ENCODE data around the gene PRKAR1B. TPM values are rescaled to one million over a fixed set of nuclear protein-coding genes. Genes with fewer than 3 reads are reported as not detected.

The PRKAR1B gene
- total RNA-seq, 2 experiments from 2014 or later, result 28.0 to 28.2 TPM

GRCh38 chr7:711922-712380 is 15.1 kb downstream of the PRKAR1B start:
- no peaks in the 10 kb centered on the region for H3K9me3 Mint-ChIP-seq
- H3K27me3 Mint-ChIP-seq, result peaks cover 1% of the 10 kb centered on the region
- no peak for DNase-seq
- no peak overlapping the region for H3K4me3 Mint-ChIP-seq
- H3K4me1 Mint-ChIP-seq (ENCODE audit: low read depth), result peaks cover 5% of the 10 kb centered on the region
- CTCF ChIA-PET, result no interaction called here
- intact Hi-C loops (cut with micrococcal nuclease), result no loop called here
- POLR2A ChIA-PET, result no interaction called here
- H3K27ac Mint-ChIP-seq, result no peak overlapping the region
- peaks cover 6% of the 10 kb centered on the region for H3K36me3 Mint-ChIP-seq

- Mint-ChIP-seq H3K27ac (no peak overlapping the region), H3K36me3 (peaks cover 6% of the 10 kb centered on the region), H3K9me3 (no peaks in the 10 kb centered on the region), H3K27me3 (peaks cover 1% of the 10 kb centered on the region), H3K4me1 (ENCODE audit: low read depth) (peaks cover 5% of the 10 kb centered on the region), H3K4me3 (peak overlapping the region; percentile 31)
- intact Hi-C loops (cut with micrococcal nuclease), result no loop called here
- ChIA-PET CTCF (no interaction called here), POLR2A (no interaction called here)
- DNase-seq, result no peak
Observed at GRCh38 chr7:711093-711921, 15.8 kb downstream of the PRKAR1B start.

- intact Hi-C loops (cut with micrococcal nuclease), result no loop called here
- DNase-seq, result no peak
- H3K36me3 Mint-ChIP-seq, result peaks cover 6% of the 10 kb centered on the region
- ChIA-PET POLR2A (no interaction called here), CTCF (no interaction called here)
- peaks cover 5% of the 10 kb centered on the region for H3K4me1 Mint-ChIP-seq (ENCODE audit: low read depth)
- no peaks in the 10 kb centered on the region for H3K9me3 Mint-ChIP-seq
- peaks cover 1% of the 10 kb centered on the region for H3K27me3 Mint-ChIP-seq
- H3K27ac Mint-ChIP-seq, result no peak overlapping the region
- no peak overlapping the region for H3K4me3 Mint-ChIP-seq
Observed at GRCh38 chr7:710161-710560, 16.9 kb downstream of the PRKAR1B start.

GRCh38 chr7:707296-708000 is 19.6 kb downstream of the PRKAR1B start:
- peaks cover 15% of the 10 kb centered on the region for H3K36me3 Mint-ChIP-seq
- POLR2A ChIA-PET, result no interaction called here

GRCh38 chr7:706721-707120 is 20.4 kb downstream of the PRKAR1B start:
- ChIA-PET POLR2A (no interaction called here), CTCF (no interaction called here)
- intact Hi-C loops (cut with micrococcal nuclease), result no loop called here

More at GRCh38 chr7:707296-708000, 19.6 kb downstream of the PRKAR1B start:
- Mint-ChIP-seq H3K9me3 (peaks cover 8% of the 10 kb centered on the region), H3K4me1 (ENCODE audit: low read depth) (no peaks in the 10 kb centered on the region), H3K27me3 (peaks cover 1% of the 10 kb centered on the region), H3K27ac (no peak overlapping the region), H3K4me3 (no peak overlapping the region)
- intact Hi-C loops (cut with micrococcal nuclease), result no loop called here
- CTCF ChIA-PET, result no interaction called here
- DNase-seq, result no peak

GRCh38 chr7:703049-703448 is 24.0 kb downstream of the PRKAR1B start:
- ChIA-PET POLR2A (no interaction called here), CTCF (no interaction called here)
- H3K4me1 Mint-ChIP-seq (ENCODE audit: low read depth), result no peaks in the 10 kb centered on the region
- H3K36me3 Mint-ChIP-seq, result peaks cover 9% of the 10 kb centered on the region
- DNase-seq, result no peak
- H3K4me3 Mint-ChIP-seq, result no peak overlapping the region
- H3K27me3 Mint-ChIP-seq, result no peaks in the 10 kb centered on the region
- peaks cover 8% of the 10 kb centered on the region for H3K9me3 Mint-ChIP-seq
- intact Hi-C loops (cut with micrococcal nuclease), result no loop called here
- no peak overlapping the region for H3K27ac Mint-ChIP-seq

More at GRCh38 chr7:706721-707120, 20.4 kb downstream of the PRKAR1B start:
- DNase-seq, result no peak
- Mint-ChIP-seq H3K4me3 (no peak overlapping the region), H3K27me3 (peaks cover 1% of the 10 kb centered on the region), H3K27ac (no peak overlapping the region), H3K9me3 (peaks cover 8% of the 10 kb centered on the region), H3K36me3 (peaks cover 15% of the 10 kb centered on the region), H3K4me1 (ENCODE audit: low read depth) (no peaks in the 10 kb centered on the region)

GRCh38 chr7:701086-701671 is 25.9 kb downstream of the PRKAR1B start:
- POLR2A ChIA-PET, result no interaction called here
- intact Hi-C loops (cut with micrococcal nuclease), result no loop called here
- CTCF ChIA-PET, result no interaction called here
- no peak overlapping the region for H3K27ac Mint-ChIP-seq
- no peak for DNase-seq
- H3K27me3 Mint-ChIP-seq, result no peaks in the 10 kb centered on the region
- H3K36me3 Mint-ChIP-seq, result peaks cover 9% of the 10 kb centered on the region
- no peak overlapping the region for H3K4me3 Mint-ChIP-seq
- no peaks in the 10 kb centered on the region for H3K4me1 Mint-ChIP-seq (ENCODE audit: low read depth)
- H3K9me3 Mint-ChIP-seq, result peaks cover 8% of the 10 kb centered on the region

- intact Hi-C loops (cut with micrococcal nuclease), result no loop called here
- no peak overlapping the region for H3K27ac Mint-ChIP-seq
- POLR2A ChIA-PET, result no interaction called here
Observed at GRCh38 chr7:699476-700170, 27.5 kb downstream of the PRKAR1B start.

GRCh38 chr7:698515-699475 is 28.3 kb downstream of the PRKAR1B start:
- Mint-ChIP-seq H3K36me3 (peaks cover 6% of the 10 kb centered on the region), H3K4me3 (no peak overlapping the region), H3K9me3 (peaks cover 8% of the 10 kb centered on the region), H3K27ac (no peak overlapping the region), H3K27me3 (no peaks in the 10 kb centered on the region), H3K4me1 (ENCODE audit: low read depth) (no peaks in the 10 kb centered on the region)
- intact Hi-C loops (cut with micrococcal nuclease), result no loop called here
- no peak for DNase-seq
- CTCF ChIA-PET, result no interaction called here
- POLR2A ChIA-PET, result no interaction called here

More at GRCh38 chr7:699476-700170, 27.5 kb downstream of the PRKAR1B start:
- CTCF ChIA-PET, result no interaction called here
- peaks cover 8% of the 10 kb centered on the region for H3K9me3 Mint-ChIP-seq
- no peaks in the 10 kb centered on the region for H3K27me3 Mint-ChIP-seq
- H3K4me3 Mint-ChIP-seq, result no peak overlapping the region
- peaks cover 9% of the 10 kb centered on the region for H3K36me3 Mint-ChIP-seq
- DNase-seq, result no peak
- H3K4me1 Mint-ChIP-seq (ENCODE audit: low read depth), result no peaks in the 10 kb centered on the region

- H3K27ac Mint-ChIP-seq, result no peak overlapping the region
- H3K4me3 Mint-ChIP-seq, result no peak overlapping the region
- intact Hi-C loops (cut with micrococcal nuclease), result no loop called here
- CTCF ChIA-PET, result no interaction called here
- no peaks in the 10 kb centered on the region for H3K27me3 Mint-ChIP-seq
- H3K36me3 Mint-ChIP-seq, result peaks cover under 1% of the 10 kb centered on the region
- H3K4me1 Mint-ChIP-seq (ENCODE audit: low read depth), result no peaks in the 10 kb centered on the region
- DNase-seq, result no peak
- POLR2A ChIA-PET, result no interaction called here
- H3K9me3 Mint-ChIP-seq, result no peaks in the 10 kb centered on the region
Observed at GRCh38 chr7:696812-697551, 30.1 kb downstream of the PRKAR1B start.

GRCh38 chr7:696426-696811 is 30.7 kb downstream of the PRKAR1B start:
- H3K4me1 Mint-ChIP-seq (ENCODE audit: low read depth), result no peaks in the 10 kb centered on the region
- ChIA-PET CTCF (no interaction called here), POLR2A (no interaction called here)
- no peaks in the 10 kb centered on the region for H3K9me3 Mint-ChIP-seq
- intact Hi-C loops (cut with micrococcal nuclease), result no loop called here
- no peaks in the 10 kb centered on the region for H3K27me3 Mint-ChIP-seq
- H3K27ac Mint-ChIP-seq, result no peak overlapping the region
- no peak for DNase-seq
- H3K4me3 Mint-ChIP-seq, result no peak overlapping the region
- H3K36me3 Mint-ChIP-seq, result peaks cover 4% of the 10 kb centered on the region
